ENCODE data around the gene CSGALNACT2. TPM values are rescaled to one million over a fixed set of nuclear protein-coding genes. Genes with fewer than 3 reads are reported as not detected.

The CSGALNACT2 gene
- total and polyA plus RNA-seq, 2 donors (not counting 1 experiment from before 2014, with no cell fraction given): 10.9 to 24.0 TPM

GRCh38 chr10:43199088-43199683 lies 60.9 kb downstream of the CSGALNACT2 start:
- Mint-ChIP-seq H3K9me3 (ENCODE audit: insufficient read depth) (no peaks in the 10 kb centered on the region), H3K27ac (no peak overlapping the region), H3K4me1 (peaks cover 8% of the 10 kb centered on the region), H3K4me3 (no peak overlapping the region), H3K27me3 (no peaks in the 10 kb centered on the region)
- no peak overlapping the region for H3K27ac ChIP-seq (ENCODE audit: low read length in 2 of 2)
- no peak overlapping the region for H3K4me2 ChIP-seq (replicated peaks; ENCODE audit: low read depth, low read length, poor library complexity, severe bottlenecking)
- no peak overlapping the region for H2AFZ ChIP-seq (ENCODE audit: insufficient read depth, low read depth, low read length, poor library complexity, severe bottlenecking)
- no peaks in the 10 kb centered on the region for H3K79me2 ChIP-seq (ENCODE audit: control insufficient read depth, insufficient read depth, low read length)
- no peaks in the 10 kb centered on the region for H4K20me1 ChIP-seq (ENCODE audit: control insufficient read depth, insufficient read depth, low read length, poor library complexity, severe bottlenecking)
- H3K9ac ChIP-seq (ENCODE audit: low read length): no peak overlapping the region
- ATAC-seq (ENCODE audit: low read depth) (no peak), DNase-seq (no peak)
- peaks cover 7 to 16% of the 10 kb centered on the region in 2 donors for H3K4me1 ChIP-seq (ENCODE audit: control insufficient read depth in 2 of 2, insufficient read depth in 2 of 2, low read length in 2 of 2)
- ChIA-PET POLR2A (no interaction called here), CTCF (no interaction called here)
- 96% methylated on average over 16 of the region's 16 CpGs for WGBS (ENCODE audit: insufficient coverage)
- H3K4me3 ChIP-seq (ENCODE audit: control extremely low read depth in 1 of 5, extremely low read depth in 1 of 5, insufficient read depth in 1 of 5, low read depth in 2 of 5, low read length in 4 of 5): no peak overlapping the region
- TF ChIP-seq CTCF (IDR thresholded peaks at IDR 0.05) (no peak), EZH2 (IDR thresholded peaks at IDR 0.05; ENCODE audit: borderline replicate concordance, insufficient read depth, low read depth, low read length, poor library complexity, severe bottlenecking) (no peak)
- H3K9me3 ChIP-seq (ENCODE audit: control extremely low read depth in 1 of 3, control insufficient read depth in 2 of 3, insufficient read depth in 1 of 3, low read length in 2 of 3): peaks cover 0 to 7% (median 0%) of the 10 kb centered on the region in 3 donors
- H3K36me3 ChIP-seq (replicated peaks in 1 of 2; ENCODE audit: control extremely low read depth in 1 of 2, control insufficient read depth in 1 of 2, extremely low read depth in 1 of 2, insufficient read depth in 2 of 2, low read length in 1 of 2): no peaks in the 10 kb centered on the region
- intact Hi-C loops (cut with micrococcal nuclease): no loop called here
- H3K27me3 ChIP-seq (replicated peaks in 1 of 4; ENCODE audit: control extremely low read depth in 1 of 4, control insufficient read depth in 3 of 4, insufficient read depth in 4 of 4, low read length in 3 of 4): no peaks in the 10 kb centered on the region

- Histone ChIP-seq H3K79me2 (ENCODE audit: control insufficient read depth, insufficient read depth, low read length) (no peaks in the 10 kb centered on the region), H3K27me3 (replicated peaks in 1 of 4; ENCODE audit: control extremely low read depth in 1 of 4, control insufficient read depth in 3 of 4, insufficient read depth in 4 of 4, low read length in 3 of 4) (no peaks in the 10 kb centered on the region), H3K27ac (ENCODE audit: low read length in 2 of 2) (no peak overlapping the region), H4K20me1 (ENCODE audit: control insufficient read depth, insufficient read depth, low read length, poor library complexity, severe bottlenecking) (no peaks in the 10 kb centered on the region), H3K4me2 (replicated peaks; ENCODE audit: low read depth, low read length, poor library complexity, severe bottlenecking) (no peak overlapping the region), H3K4me1 (ENCODE audit: control insufficient read depth in 2 of 2, insufficient read depth in 2 of 2, low read length in 2 of 2) (peaks cover 7 to 16% of the 10 kb centered on the region in 2 donors), H3K36me3 (replicated peaks in 1 of 2; ENCODE audit: control extremely low read depth in 1 of 2, control insufficient read depth in 1 of 2, extremely low read depth in 1 of 2, insufficient read depth in 2 of 2, low read length in 1 of 2) (no peaks in the 10 kb centered on the region), H2AFZ (ENCODE audit: insufficient read depth, low read depth, low read length, poor library complexity, severe bottlenecking) (no peak overlapping the region), H3K9me3 (ENCODE audit: control extremely low read depth in 1 of 3, control insufficient read depth in 2 of 3, insufficient read depth in 1 of 3, low read length in 2 of 3) (peaks cover 0 to 7% (median 0%) of the 10 kb centered on the region in 3 donors), H3K4me3 (ENCODE audit: control extremely low read depth in 1 of 5, extremely low read depth in 1 of 5, insufficient read depth in 1 of 5, low read depth in 2 of 5, low read length in 4 of 5) (no peak overlapping the region), H3K9ac (ENCODE audit: low read length) (no peak overlapping the region)
- TF ChIP-seq CTCF (IDR thresholded peaks at IDR 0.05) (no peak), EZH2 (IDR thresholded peaks at IDR 0.05; ENCODE audit: borderline replicate concordance, insufficient read depth, low read depth, low read length, poor library complexity, severe bottlenecking) (no peak)
- Mint-ChIP-seq H3K27me3 (no peaks in the 10 kb centered on the region), H3K27ac (no peak overlapping the region), H3K4me3 (no peak overlapping the region), H3K9me3 (ENCODE audit: insufficient read depth) (no peaks in the 10 kb centered on the region), H3K4me1 (peaks cover 8% of the 10 kb centered on the region)
- intact Hi-C loops (cut with micrococcal nuclease): no loop called here
- no peak for DNase-seq
- CTCF ChIA-PET: no interaction called here
- ATAC-seq (ENCODE audit: low read depth): no peak
- POLR2A ChIA-PET: no interaction called here
- 97% methylated on average over 15 of the region's 15 CpGs for WGBS (ENCODE audit: insufficient coverage)
Measured at GRCh38 chr10:43199684-43200537, 61.7 kb downstream of the CSGALNACT2 start.

All from B cell (primary cell).